Measurements from ENCODE around the gene PIP5K1B. TPM values are rescaled to one million over a fixed set of nuclear protein-coding genes. Genes with fewer than 3 reads are reported as not detected.
A peak's percentile ranks its signal among the peaks of the same experiment; 100 is the strongest.

Gene PIP5K1B
- total RNA-seq, 1 experiment from 2014 or later: 2.5 TPM

DNA sequence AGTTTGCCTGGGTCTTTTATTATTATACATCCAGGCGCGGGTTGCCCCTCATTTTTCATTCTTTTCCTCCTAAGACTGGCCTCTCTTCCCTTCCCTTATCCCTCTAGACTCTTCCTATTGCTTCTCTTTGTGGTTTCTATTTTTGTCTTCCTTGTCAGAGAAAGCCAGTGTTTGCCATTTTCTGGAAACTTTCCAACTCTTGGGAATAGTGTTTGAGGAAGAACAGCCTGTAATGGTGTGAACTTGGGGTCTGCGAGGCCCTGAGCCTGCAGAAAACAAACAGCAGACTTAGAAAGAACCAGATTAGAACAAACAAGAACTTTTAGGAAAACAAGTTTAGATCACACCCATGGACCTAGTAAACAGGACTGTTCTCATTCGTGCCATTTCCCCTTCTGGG is 293.3 kb downstream of the PIP5K1B start:
- Histone ChIP-seq H3T11ph (ENCODE audit: low read length) (no peak overlapping the region), H3K4me1 (ENCODE audit: insufficient read depth, low read length) (no peaks in the 10 kb centered on the region), H3K9ac (ENCODE audit: extremely low read depth, insufficient read length, low read length) (no peak overlapping the region), H2BK15ac (ENCODE audit: low read depth, low read length) (no peak overlapping the region), H3K9me3 (ENCODE audit: control insufficient read depth, low read depth, low read length) (no peaks in the 10 kb centered on the region), H2BK20ac (ENCODE audit: low read depth, low read length, poor library complexity, severe bottlenecking) (no peak overlapping the region), H3K23ac (ENCODE audit: insufficient read length, low read depth, low read length) (no peak overlapping the region), H2BK5ac (ENCODE audit: insufficient read length, low read length) (no peak overlapping the region), H2AK5ac (ENCODE audit: insufficient read length, low read length) (no peak overlapping the region), H3K4ac (ENCODE audit: low read depth, low read length) (no peak overlapping the region), H4K20me1 (ENCODE audit: control insufficient read depth, insufficient read depth, insufficient read length) (no peaks in the 10 kb centered on the region), H3K79me1 (ENCODE audit: insufficient read depth, low read depth, low read length, poor library complexity, severe bottlenecking) (no peaks in the 10 kb centered on the region), H3K79me2 (ENCODE audit: insufficient read depth, low read length) (no peaks in the 10 kb centered on the region), H3K14ac (ENCODE audit: insufficient read depth, low read length) (no peak overlapping the region), H2BK12ac (ENCODE audit: insufficient read length, low read depth, low read length) (no peak overlapping the region), H3K4me2 (ENCODE audit: insufficient read depth, insufficient read length, low read length) (no peak overlapping the region), H3K27me3 (ENCODE audit: insufficient read depth, low read length) (no peaks in the 10 kb centered on the region), H3K56ac (ENCODE audit: insufficient read length, low read depth, low read length) (no peak overlapping the region), H4K91ac (ENCODE audit: insufficient read length, low read depth, low read length) (no peak overlapping the region), H3K23me2 (ENCODE audit: insufficient read length, low read depth, low read length, poor library complexity, severe bottlenecking) (no peaks in the 10 kb centered on the region), H4K8ac (replicated peaks; ENCODE audit: insufficient read length, low read depth, low read length) (no peak overlapping the region), H4K5ac (ENCODE audit: insufficient read length, low read depth, low read length) (no peak overlapping the region), H2BK120ac (ENCODE audit: low read depth, low read length, poor library complexity, severe bottlenecking) (no peak overlapping the region), H3K27ac (ENCODE audit: insufficient read length, low read depth, low read length) (no peak overlapping the region), H3K18ac (ENCODE audit: insufficient read length, low read depth, low read length) (no peak overlapping the region), H2AFZ (ENCODE audit: low read length) (no peak overlapping the region)
- no peak overlapping the region for H3K4me3 Mint-ChIP-seq
- H3K27me3 Mint-ChIP-seq (ENCODE audit: low read depth): no peaks in the 10 kb centered on the region; the same call in 1 of the 2 replicates
- DNase-seq: no peak
- TF ChIP-seq, protein P1, sequence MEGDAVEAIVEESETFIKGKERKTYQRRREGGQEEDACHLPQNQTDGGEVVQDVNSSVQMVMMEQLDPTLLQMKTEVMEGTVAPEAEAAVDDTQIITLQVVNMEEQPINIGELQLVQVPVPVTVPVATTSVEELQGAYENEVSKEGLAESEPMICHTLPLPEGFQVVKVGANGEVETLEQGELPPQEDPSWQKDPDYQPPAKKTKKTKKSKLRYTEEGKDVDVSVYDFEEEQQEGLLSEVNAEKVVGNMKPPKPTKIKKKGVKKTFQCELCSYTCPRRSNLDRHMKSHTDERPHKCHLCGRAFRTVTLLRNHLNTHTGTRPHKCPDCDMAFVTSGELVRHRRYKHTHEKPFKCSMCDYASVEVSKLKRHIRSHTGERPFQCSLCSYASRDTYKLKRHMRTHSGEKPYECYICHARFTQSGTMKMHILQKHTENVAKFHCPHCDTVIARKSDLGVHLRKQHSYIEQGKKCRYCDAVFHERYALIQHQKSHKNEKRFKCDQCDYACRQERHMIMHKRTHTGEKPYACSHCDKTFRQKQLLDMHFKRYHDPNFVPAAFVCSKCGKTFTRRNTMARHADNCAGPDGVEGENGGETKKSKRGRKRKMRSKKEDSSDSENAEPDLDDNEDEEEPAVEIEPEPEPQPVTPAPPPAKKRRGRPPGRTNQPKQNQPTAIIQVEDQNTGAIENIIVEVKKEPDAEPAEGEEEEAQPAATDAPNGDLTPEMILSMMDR (conservative IDR thresholded peaks at IDR 0.05): no peak
- WGBS (ENCODE audit: extremely low coverage, insufficient read length, low lambda C conversion rate): no CpG with 5 or more reads among the region's 4 CpGs
- peaks cover 26 to 35% of the 10 kb centered on the region in 2 experiments for H3K4me1 Mint-ChIP-seq
- no peaks in the 10 kb centered on the region for H3K36me3 Mint-ChIP-seq (ENCODE audit: insufficient read depth in 1 of 3, low read depth in 3 of 3)
- peak overlapping the region in 1 of 3 experiments; percentile 84; a peak in 1 of 7 replicates for H3K27ac Mint-ChIP-seq
- no peaks in the 10 kb centered on the region for H3K9me3 Mint-ChIP-seq
